Activated T-cell treated with anti-CD3 and anti-CD28 coated beads, Interleukin-2, amount 50 U/mL, for 1 hour (primary cell): ENCODE measurements around the gene FLYWCH1.

Source experiments
- DNase-seq: peaks from one replicate; pipeline ENCODE4 v3.0.0-alpha.2; 2020

FLYWCH1 gene

GRCh38 chr16:2954656-2955381 is 43.1 kb downstream of the FLYWCH1 start:
- no peak for DNase-seq

DNA sequence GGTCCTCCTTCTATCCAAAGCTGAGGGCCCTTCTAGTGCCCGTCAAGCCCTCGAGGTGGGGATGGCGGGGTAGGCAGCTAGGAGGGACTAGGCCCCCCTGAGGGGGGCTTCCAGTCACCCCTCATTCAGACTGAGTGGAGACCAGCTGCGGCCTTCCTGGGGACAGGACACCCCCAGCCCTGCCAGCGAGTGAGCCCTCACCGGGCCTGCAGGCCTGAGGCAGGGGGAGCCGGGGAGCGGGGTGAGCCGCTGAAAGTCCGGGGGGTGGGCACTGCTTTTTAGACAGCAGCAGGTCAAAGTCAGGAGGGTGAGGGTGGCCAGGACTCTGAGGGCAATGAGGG is 43.7 kb downstream of the FLYWCH1 start:
- DNase-seq = no peak

GRCh38 chr16:2955779-2956578 is 44.2 kb downstream of the FLYWCH1 start:
- no peak for DNase-seq

- DNase-seq = no peak
These were observed 44.8 kb downstream of the FLYWCH1 start for GRCh38 chr16:2956579-2956956.

DNA sequence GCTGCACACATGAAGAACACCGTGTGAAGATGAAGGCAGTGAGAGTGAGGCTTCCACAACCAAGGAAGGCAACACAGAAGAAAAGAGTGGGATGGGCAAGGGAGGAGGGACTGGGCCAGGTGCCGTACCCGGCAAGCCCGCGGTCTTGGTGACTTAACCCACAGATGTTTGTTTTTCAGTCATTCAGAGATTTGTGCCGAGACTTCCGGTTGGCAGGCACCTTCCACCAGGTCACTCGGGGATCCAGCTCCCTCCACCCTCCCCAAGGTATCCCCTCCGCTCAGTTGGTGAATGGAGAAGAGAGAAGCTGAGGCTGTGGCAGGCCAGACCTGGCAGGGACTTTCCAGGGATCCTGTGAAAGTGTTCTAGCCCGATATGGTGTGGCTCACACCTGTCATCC is 47.5 kb downstream of the FLYWCH1 start:
- DNase-seq = no peak

GRCh38 chr16:2960183-2961010 is 48.7 kb downstream of the FLYWCH1 start:
- DNase-seq = no peak

DNA sequence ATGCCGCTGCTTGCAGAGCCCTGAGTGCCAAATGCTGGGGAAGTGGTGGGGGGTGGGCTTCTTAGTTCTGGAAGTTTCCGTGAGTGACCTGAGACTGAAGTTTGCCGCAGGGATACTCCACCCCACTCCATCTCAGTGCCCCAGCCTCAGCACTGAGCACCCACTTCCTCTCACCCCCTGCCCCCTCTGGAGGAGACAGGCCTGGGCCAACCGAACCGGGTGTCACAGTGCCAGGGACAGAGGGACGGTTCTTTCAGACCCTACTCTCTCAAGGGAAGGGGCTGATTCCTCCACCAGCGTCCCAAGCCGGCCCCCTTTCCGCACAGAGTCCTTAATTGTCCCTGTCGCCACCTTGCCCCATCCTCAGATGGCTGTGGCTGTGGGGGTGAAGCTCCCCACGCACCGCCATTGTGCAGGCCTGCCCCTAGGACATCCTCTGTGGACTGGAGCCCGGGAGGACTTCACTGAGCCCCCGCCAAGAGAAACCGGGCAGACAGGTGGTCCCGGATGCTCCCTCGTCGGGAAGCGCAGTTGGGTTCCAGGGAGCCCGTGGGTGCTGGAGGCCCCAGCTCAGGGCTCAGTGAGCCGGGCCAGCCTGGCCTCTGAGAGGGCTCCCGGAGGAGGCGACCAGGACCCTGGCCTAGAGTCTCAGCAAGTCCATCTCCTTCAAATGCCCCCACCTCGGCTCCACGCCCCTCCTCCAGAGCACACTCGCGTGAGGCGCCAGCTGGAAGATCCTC is 50.8 kb downstream of the FLYWCH1 start:
- DNase-seq = no peak

- DNase-seq = peak; percentile 44
These were observed 51.5 kb downstream of the FLYWCH1 start for GRCh38 chr16:2963074-2963722.

DNA sequence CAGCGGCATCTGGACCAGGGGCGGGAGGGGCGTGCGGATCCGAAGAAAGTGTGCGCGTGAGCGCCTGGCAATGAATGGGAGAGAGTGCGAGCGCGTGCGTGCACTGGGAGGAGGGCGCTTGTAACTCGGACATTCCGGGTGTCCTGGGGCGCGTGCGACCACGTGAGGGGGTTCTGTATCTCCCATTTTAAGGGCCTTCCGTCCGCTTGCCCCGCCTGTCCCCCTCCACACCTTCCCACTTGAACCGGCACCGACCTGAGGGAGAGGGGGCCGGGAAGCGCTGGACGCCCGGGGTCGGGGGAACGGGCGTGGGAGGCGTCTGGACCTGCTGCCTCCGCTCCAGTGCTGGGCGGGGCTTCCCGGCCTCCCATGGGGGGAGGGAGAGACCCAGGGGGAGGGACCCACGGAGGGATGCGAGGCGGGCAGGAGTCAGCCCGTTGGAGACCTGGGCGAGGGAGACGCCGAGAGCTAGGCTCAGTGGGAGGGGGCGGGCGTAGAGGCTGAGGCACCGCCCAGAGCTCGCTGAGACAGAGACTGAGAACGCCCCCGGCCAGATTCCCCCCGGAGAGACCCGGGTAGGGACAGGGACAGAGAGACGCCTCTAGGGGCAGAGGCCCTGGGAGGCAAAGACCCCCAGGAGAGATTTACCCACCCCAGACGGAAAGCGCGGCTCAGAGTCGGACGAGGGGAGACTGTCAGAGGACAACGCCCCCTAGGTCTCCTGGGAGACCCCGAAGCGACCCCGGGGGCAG is 52.2 kb downstream of the FLYWCH1 start, which contains the start of gene KREMEN2:
Gene KREMEN2, plus strand, starts transcription at position 553 of the 752 bp plus-strand sequence. CDS start 246 bp downstream, outside the sequence.
- DNase-seq = peak; percentile 51

- DNase-seq = peak; percentile 68
These were observed 53.0 kb downstream of the FLYWCH1 start for GRCh38 chr16:2964475-2965336.

GRCh38 chr16:2966043-2966807 is 54.5 kb downstream of the FLYWCH1 start:
- no peak for DNase-seq

DNA sequence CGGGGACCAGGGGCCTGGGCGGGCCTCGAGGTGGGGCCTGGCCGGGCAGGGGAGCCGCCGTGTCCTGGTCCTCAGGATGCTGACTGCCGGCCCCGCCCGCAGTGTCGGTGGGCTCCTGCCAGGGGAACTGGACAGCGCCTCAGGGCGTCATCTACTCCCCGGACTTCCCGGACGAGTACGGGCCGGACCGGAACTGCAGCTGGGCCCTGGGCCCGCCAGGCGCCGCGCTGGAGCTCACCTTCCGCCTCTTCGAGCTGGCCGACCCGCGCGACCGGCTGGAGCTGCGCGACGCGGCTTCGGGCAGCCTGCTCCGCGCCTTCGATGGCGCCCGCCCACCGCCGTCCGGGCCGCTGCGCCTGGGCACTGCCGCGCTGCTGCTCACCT is 55.1 kb downstream of the FLYWCH1 start:
- DNase-seq = no peak

GRCh38 chr16:2967211-2967631 is 55.5 kb downstream of the FLYWCH1 start:
- DNase-seq = no peak

GRCh38 chr16:2967721-2968161 is 56.0 kb downstream of the FLYWCH1 start:
- no peak for DNase-seq

DNA sequence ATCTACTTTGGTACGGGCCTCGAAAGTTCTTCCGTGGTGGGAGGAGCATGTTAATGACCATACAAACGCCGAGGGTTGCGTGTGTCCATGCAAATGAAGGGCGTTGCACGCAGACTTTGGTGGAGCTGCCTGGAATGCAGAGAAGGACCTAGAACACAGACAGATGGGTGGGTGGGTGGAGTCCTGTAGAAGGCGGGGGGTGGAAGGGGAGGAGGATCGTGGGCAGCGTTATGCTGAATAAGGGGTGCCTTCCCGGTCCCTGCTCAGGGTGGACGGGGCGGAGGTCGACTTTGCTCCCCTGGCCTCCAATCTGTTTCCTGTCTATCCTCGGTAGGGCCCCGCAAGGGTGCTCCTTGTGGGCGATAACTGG is 56.6 kb downstream of the FLYWCH1 start:
- no peak for DNase-seq

- DNase-seq = peak; percentile 82
These were observed 57.2 kb downstream of the FLYWCH1 start, which contains the start of gene PAQR4 for GRCh38 chr16:2968738-2969544. Gene PAQR4 (plus strand): TSS chr16:2969348. CDS start chr16:2969675, 327 bp downstream.

GRCh38 chr16:2969545-2970521 is 58.1 kb downstream of the FLYWCH1 start:
- peak; percentile 73 for DNase-seq
